CD4-positive, CD25-positive, alpha-beta regulatory T cell (primary cell): ENCODE measurements around the gene RNF115. TPM values are rescaled to one million over a fixed set of nuclear protein-coding genes. Genes with fewer than 3 reads are reported as not detected.
A peak's percentile ranks its signal among the peaks of the same experiment; 100 is the strongest.

Experiments used
- ATAC-seq, 2 donors: fragments of 150-1000 bp; cut with Tn5 transposase; one replicate each; pipeline ENCODE4 v1.10.0; 2021; ENCODE audit warnings: low read depth in 2 of 2, moderate number of reproducible peaks in 2 of 2, moderate library complexity in 1 of 2
- DNase-seq, 3 donors: peaks; one replicate each; pipeline versions ENCODE4 v3.0.0 to v3.0.0-alpha.2; 2012 to 2022; ENCODE audit warnings: mixed read lengths in 1 of 3
- H3K27ac ChIP-seq: one replicate; pipeline ENCODE4 v1.7.0; 2013; ENCODE audit warnings: mild to moderate bottlenecking, low read length; ENCODE audit not compliant: insufficient read depth, poor library complexity, severe bottlenecking
- H3K27me3 ChIP-seq: one replicate; pipeline ENCODE4 v1.7.0; 2013; ENCODE audit warnings: low read length; ENCODE audit not compliant: control insufficient read depth, insufficient read depth
- H3K36me3 ChIP-seq: one replicate; pipeline ENCODE4 v1.7.0; 2013; ENCODE audit warnings: mild to moderate bottlenecking, low read length, moderate library complexity; ENCODE audit not compliant: control insufficient read depth, insufficient read depth
- H3K4me1 ChIP-seq: 2 replicates; pipeline ENCODE4 v1.7.0; 2013; ENCODE audit warnings: mild to moderate bottlenecking, low read length; ENCODE audit not compliant: insufficient read depth, control insufficient read depth, poor library complexity, severe bottlenecking
- H3K4me3 ChIP-seq: one replicate; pipeline ENCODE4 v1.7.0; 2013; ENCODE audit warnings: low read depth, mild to moderate bottlenecking, low read length, moderate library complexity
- H3K9me3 ChIP-seq, 2 experiments: 1 replicate in 1 of 2; 2 replicates in 1 of 2; pipeline ENCODE4 v1.7.0; 2013; ENCODE audit warnings: low read length in 2 of 2, mild to moderate bottlenecking in 1 of 2, moderate library complexity in 1 of 2; ENCODE audit not compliant: control insufficient read depth in 2 of 2
- H3K27ac Mint-ChIP-seq, 3 donors: one replicate each; pipeline ENCODE4 v1.8.0; 2020 to 2022; ENCODE audit warnings: mild to moderate bottlenecking in 3 of 3, mixed read lengths in 3 of 3, moderate library complexity in 2 of 3
- H3K27me3 Mint-ChIP-seq: one replicate; pipeline ENCODE4 v1.8.0; 2022; ENCODE audit warnings: mild to moderate bottlenecking, mixed read lengths
- H3K36me3 Mint-ChIP-seq: one replicate; pipeline ENCODE4 v1.8.0; 2020; ENCODE audit warnings: mixed read lengths
- H3K4me1 Mint-ChIP-seq, 4 donors: one replicate each; pipeline ENCODE4 v1.8.0; 2020 to 2022; ENCODE audit warnings: mixed read lengths in 4 of 4, mild to moderate bottlenecking in 1 of 4
- H3K4me3 Mint-ChIP-seq, 4 donors: one replicate each; pipeline ENCODE4 v1.8.0; 2020 to 2022; ENCODE audit warnings: mild to moderate bottlenecking in 4 of 4, mixed read lengths in 4 of 4, moderate library complexity in 3 of 4
- H3K9me3 Mint-ChIP-seq, 7 donors: one replicate each; pipeline ENCODE4 v1.8.0; 2020 to 2022; ENCODE audit warnings: mixed read lengths in 7 of 7, mild to moderate bottlenecking in 3 of 7, moderate library complexity in 2 of 7
- polyA plus RNA-seq, 4 donors: library from polyadenylated mRNA; unstranded; fragments of 300-500 nt; fragmentation: Illumina TruSeq; gene quantifications; one replicate each; pipeline ENCODE4 v1.2.3, GENCODE V29; 2021
- total RNA-seq: library from RNA; stranded (reverse); gene quantifications from one replicate; pipeline ENCODE4 v1.2.3, GENCODE V29; 2022

Gene RNF115
- total and polyA plus RNA-seq, 5 donors from 2014 or later = 4.1 to 17.3 (median 6.2) TPM

DNA sequence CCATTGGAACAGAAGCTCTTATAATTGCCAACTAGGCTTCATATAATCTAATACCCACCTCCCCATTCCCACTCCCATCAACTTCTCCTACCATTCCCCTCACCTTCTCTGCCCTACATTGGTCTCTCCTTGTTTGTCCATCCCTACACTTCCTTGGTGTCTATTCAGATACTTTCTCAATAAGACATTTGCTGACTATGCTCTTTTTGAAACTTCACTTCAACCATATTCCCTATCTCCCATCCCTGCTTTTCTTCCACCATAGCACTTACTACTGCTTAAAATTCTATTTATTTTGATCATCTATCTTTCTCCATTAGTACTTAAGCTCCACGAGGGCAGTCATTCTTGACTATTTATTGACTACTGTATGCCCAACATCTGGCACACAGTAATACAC lies 64.2 kb downstream of the RNF115 start:
- Histone ChIP-seq H3K4me1 (no peaks in the 10 kb centered on the region), H3K27me3 (no peaks in the 10 kb centered on the region), H3K9me3 (peaks cover 0 to 4% of the 10 kb centered on the region in 2 experiments), H3K36me3 (peaks cover 24% of the 10 kb centered on the region), H3K27ac (no peak overlapping the region), H3K4me3 (no peak overlapping the region)
- Mint-ChIP-seq H3K27ac (peak overlapping the region in 1 of 3 donors; percentile 46), H3K36me3 (peaks cover 38% of the 10 kb centered on the region), H3K27me3 (no peaks in the 10 kb centered on the region), H3K4me3 (no peak overlapping the region), H3K9me3 (peaks cover 0 to 5% (median 0%) of the 10 kb centered on the region in 7 donors), H3K4me1 (peaks cover 0 to 11% (median 5%) of the 10 kb centered on the region in 4 donors)
- ATAC-seq = no peak
- no peak for DNase-seq

DNA sequence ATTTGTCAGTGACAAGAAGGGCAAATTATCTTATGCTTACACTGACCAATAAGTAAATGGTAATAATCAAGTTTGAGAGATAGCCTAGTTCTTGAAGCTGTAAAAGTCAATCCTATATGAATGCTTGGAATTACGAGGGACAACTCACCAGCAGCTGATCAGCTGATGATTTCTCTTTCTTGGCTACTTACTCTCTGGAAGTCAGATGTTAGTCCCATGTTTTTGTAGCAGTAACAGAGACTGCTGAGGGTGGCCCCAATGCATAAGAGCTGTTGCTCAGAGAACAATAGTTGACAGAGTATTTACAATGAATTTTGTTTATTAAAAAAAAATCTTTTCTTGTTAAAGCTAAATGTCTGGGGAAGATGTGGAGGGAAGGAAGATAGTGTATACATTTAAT lies 65.3 kb downstream of the RNF115 start:
- Mint-ChIP-seq H3K9me3 (peaks cover 0 to 5% (median 0%) of the 10 kb centered on the region in 7 donors), H3K27me3 (no peaks in the 10 kb centered on the region), H3K27ac (no peak overlapping the region)

DNA sequence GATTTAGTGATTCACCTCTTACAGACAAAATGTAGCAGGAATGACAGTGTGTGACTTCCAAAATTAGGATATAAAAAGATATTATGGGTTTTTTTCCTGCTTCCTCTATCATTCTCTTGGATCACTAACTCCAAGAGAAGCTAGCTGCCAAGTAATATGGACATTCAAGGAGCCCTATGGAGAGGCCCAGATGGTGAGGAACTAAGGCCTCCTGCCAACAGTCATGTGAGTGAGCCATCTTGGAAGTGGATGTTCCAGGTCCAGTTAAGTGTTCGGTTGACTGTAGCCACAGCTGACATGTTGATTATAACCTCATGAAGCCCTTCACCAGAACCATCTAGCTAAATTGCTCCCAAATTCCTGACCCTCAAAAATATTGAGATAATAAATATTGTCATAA lies 65.8 kb downstream of the RNF115 start:
- Histone ChIP-seq H3K4me1 (no peaks in the 10 kb centered on the region), H3K36me3 (peaks cover 27% of the 10 kb centered on the region), H3K27ac (no peak overlapping the region), H3K4me3 (no peak overlapping the region), H3K9me3 (peaks cover 0 to 4% of the 10 kb centered on the region in 2 experiments), H3K27me3 (no peaks in the 10 kb centered on the region)
- H3K27me3 Mint-ChIP-seq = no peaks in the 10 kb centered on the region
- DNase-seq (no peak), ATAC-seq (no peak)
- H3K4me1 Mint-ChIP-seq = peaks cover 0 to 11% (median 5%) of the 10 kb centered on the region in 4 donors
- peaks cover 40% of the 10 kb centered on the region for H3K36me3 Mint-ChIP-seq
- H3K27ac Mint-ChIP-seq = no peak overlapping the region
- H3K9me3 Mint-ChIP-seq = peaks cover 0 to 5% (median 0%) of the 10 kb centered on the region in 7 donors
- H3K4me3 Mint-ChIP-seq = no peak overlapping the region

More for the DNA sequence above, 65.3 kb downstream of the RNF115 start:
- Histone ChIP-seq H3K4me3 (no peak overlapping the region), H3K4me1 (no peaks in the 10 kb centered on the region), H3K36me3 (peaks cover 24% of the 10 kb centered on the region), H3K9me3 (peaks cover 0 to 4% of the 10 kb centered on the region in 2 experiments), H3K27ac (no peak overlapping the region), H3K27me3 (no peaks in the 10 kb centered on the region)
- ATAC-seq (no peak), DNase-seq (no peak)
- no peak overlapping the region for H3K4me3 Mint-ChIP-seq
- peaks cover 40% of the 10 kb centered on the region for H3K36me3 Mint-ChIP-seq
- H3K4me1 Mint-ChIP-seq = peaks cover 0 to 11% (median 5%) of the 10 kb centered on the region in 4 donors

DNA sequence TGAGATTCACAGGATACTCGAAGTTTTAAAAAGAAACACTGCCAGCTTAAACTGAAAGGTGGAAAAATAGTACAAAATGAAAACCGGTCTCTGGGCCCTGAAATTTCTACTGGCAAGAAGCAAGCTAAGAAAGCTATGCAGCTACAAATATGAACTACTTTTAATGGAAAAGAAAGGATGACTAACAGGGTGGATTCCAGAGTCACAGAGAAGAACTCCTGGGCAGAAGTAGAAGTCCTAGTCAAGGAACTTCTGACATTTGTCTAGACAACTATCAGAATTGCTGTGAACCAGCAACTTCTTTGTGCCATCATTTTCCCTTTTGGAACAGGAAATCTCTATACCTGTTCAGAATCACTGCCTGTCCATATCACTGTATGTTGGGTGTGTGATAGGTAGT lies 66.5 kb downstream of the RNF115 start:
- DNase-seq (no peak), ATAC-seq (no peak)
- Mint-ChIP-seq H3K27me3 (no peaks in the 10 kb centered on the region), H3K9me3 (peaks cover 0 to 5% (median 0%) of the 10 kb centered on the region in 7 donors), H3K4me1 (peaks cover 0 to 11% (median 5%) of the 10 kb centered on the region in 4 donors), H3K27ac (no peak overlapping the region), H3K4me3 (no peak overlapping the region), H3K36me3 (peaks cover 37% of the 10 kb centered on the region)
- H3K4me3 ChIP-seq = no peak overlapping the region
- no peaks in the 10 kb centered on the region for H3K4me1 ChIP-seq
- H3K9me3 ChIP-seq = peaks cover 0 to 4% of the 10 kb centered on the region in 2 experiments
- peaks cover 31% of the 10 kb centered on the region for H3K36me3 ChIP-seq
- no peaks in the 10 kb centered on the region for H3K27me3 ChIP-seq
- H3K27ac ChIP-seq = no peak overlapping the region

DNA sequence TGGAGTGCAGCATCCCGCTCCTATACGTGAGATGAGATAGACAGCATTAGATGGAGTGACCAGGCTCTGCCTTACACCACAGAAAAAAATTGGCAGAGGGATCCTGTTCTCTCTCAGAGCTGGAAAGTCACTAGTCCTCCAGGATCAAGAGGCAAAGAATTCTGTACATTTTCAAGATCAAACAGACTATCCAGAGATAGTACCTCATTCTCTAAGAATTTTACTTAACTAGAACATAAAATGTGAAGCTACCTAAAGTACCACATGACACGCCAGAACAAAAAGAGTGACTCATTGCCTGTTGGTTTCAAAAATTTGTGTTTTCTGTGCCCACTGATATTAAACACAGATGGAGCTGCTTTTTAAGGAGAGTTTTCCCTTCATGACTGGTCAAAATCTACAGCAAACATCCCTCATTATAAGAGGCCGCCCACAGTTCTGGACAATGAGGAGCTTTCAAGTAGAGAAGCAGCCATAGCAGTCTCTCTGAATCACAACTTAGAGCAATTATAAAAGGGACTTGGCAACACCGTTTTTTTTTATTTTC lies 72.3 kb downstream of the RNF115 start:
- no peaks in the 10 kb centered on the region for H3K4me1 ChIP-seq
- H3K27me3 ChIP-seq = no peaks in the 10 kb centered on the region
- no peaks in the 10 kb centered on the region for H3K9me3 ChIP-seq
- Mint-ChIP-seq H3K27me3 (no peaks in the 10 kb centered on the region), H3K4me1 (peaks cover 0 to 5% (median 0%) of the 10 kb centered on the region in 4 donors), H3K36me3 (peaks cover 55% of the 10 kb centered on the region), H3K4me3 (no peak overlapping the region), H3K9me3 (no peaks in the 10 kb centered on the region), H3K27ac (peak overlapping the region in 1 of 3 donors; percentile 38)
- DNase-seq (no peak), ATAC-seq (no peak)
- no peak overlapping the region for H3K27ac ChIP-seq
- peaks cover 61% of the 10 kb centered on the region for H3K36me3 ChIP-seq
- no peak overlapping the region for H3K4me3 ChIP-seq

DNA sequence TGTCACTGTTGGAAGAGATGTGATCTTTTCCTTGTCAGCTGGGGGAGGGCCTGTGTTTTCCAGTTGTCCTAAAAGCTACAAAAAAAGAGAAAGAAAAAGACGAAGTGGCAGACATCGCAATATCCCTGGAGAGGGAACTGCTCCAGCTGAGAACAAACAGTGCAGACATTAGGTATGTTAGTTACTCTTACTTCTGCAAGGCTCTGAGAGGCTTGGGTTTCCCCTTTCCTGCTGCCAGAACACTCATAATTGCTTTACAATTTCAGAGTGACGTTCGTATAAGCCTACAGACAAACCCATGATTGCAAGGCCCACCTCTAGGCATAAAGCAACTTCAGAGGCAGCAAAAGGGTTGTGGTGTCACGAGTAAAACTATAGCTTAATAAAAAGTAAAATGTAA lies 73.5 kb downstream of the RNF115 start:
- Histone ChIP-seq H3K4me3 (no peak overlapping the region), H3K36me3 (peaks cover 66% of the 10 kb centered on the region), H3K9me3 (no peaks in the 10 kb centered on the region), H3K4me1 (no peaks in the 10 kb centered on the region), H3K27ac (no peak overlapping the region), H3K27me3 (no peaks in the 10 kb centered on the region)
- no peaks in the 10 kb centered on the region for H3K27me3 Mint-ChIP-seq
- no peak overlapping the region for H3K4me3 Mint-ChIP-seq
- peaks cover 0 to under 1% (median 0%) of the 10 kb centered on the region in 4 donors for H3K4me1 Mint-ChIP-seq
- ATAC-seq (no peak), DNase-seq (no peak)
- H3K27ac Mint-ChIP-seq = no peak overlapping the region
- H3K36me3 Mint-ChIP-seq = peaks cover 52% of the 10 kb centered on the region
- no peaks in the 10 kb centered on the region for H3K9me3 Mint-ChIP-seq

DNA sequence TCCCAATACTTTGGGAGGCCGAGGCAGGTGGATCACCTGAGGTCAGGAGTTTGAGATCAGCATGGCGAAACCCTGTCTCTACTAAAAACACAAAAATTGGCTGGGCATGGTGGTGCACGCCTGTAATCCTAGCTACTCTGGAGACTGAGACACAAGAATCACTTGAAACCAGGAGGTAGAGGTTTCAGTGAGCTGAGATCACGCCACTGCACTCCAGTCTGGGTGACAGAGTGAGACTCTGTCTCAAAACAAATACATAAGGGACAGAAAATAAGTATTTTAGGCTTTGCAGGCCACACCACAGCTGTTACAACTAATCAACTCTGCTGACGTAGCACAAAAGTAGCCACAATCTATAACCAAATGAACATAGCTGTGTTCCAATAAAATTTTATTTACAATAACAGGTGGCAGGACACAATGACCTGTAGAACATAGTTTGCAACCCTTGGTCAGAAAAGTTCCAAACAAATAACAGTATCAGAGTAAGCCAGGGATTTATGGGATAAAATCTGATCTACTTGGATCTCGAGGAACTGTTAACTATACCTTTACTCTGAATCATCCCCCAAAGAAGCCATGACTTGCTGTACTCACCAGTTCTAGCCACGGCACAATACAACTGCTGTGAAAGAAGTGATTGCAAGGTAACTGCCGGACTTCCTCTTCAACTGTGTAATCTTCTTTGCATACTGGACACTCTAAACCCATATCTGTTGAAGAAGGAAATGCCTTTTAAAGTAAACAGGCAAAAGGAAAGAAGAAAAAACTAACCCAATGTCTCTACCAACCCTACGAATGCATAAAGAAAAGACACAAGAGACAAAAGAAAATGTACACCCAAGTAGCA lies 76.3 kb downstream of the RNF115 start:
- Histone ChIP-seq H3K4me3 (no peak overlapping the region), H3K4me1 (no peaks in the 10 kb centered on the region), H3K27me3 (no peaks in the 10 kb centered on the region), H3K9me3 (no peaks in the 10 kb centered on the region), H3K36me3 (peaks cover 80% of the 10 kb centered on the region), H3K27ac (no peak overlapping the region)
- ATAC-seq = no peak
- H3K9me3 Mint-ChIP-seq = no peaks in the 10 kb centered on the region
- H3K36me3 Mint-ChIP-seq = peaks cover 70% of the 10 kb centered on the region
- no peak overlapping the region for H3K4me3 Mint-ChIP-seq
- no peak overlapping the region for H3K27ac Mint-ChIP-seq
- no peak for DNase-seq
- H3K4me1 Mint-ChIP-seq = no peaks in the 10 kb centered on the region
- H3K27me3 Mint-ChIP-seq = no peaks in the 10 kb centered on the region
